HepG2 (cell line): ENCODE measurements around the gene IGFLR1. TPM values are rescaled to one million over a fixed set of nuclear protein-coding genes. Genes with fewer than 3 reads are reported as not detected.

Experiments
- ARID5B ChIP-seq: IDR thresholded peaks from 2 replicates; pipeline ENCODE4 v1.4.0; 2020; ENCODE audit warnings: mild to moderate bottlenecking, missing genetic modification reagents
- CHD2 ChIP-seq: IDR thresholded peaks from 2 replicates; pipeline ENCODE4 v1.6.1; 2011; ENCODE audit warnings: low read depth, low read length, improper control_type of control experiment
- HNF1B ChIP-seq: sonication (generic); formaldehyde crosslinking; IDR thresholded peaks from 2 replicates; pipeline ENCODE4 v1.5.1; 2020; ENCODE audit warnings: mild to moderate bottlenecking, moderate library complexity, missing genetic modification reagents
- RBAK ChIP-seq: sonication (generic); formaldehyde crosslinking; IDR thresholded peaks from 2 replicates; pipeline ENCODE4 v1.5.1; 2020; ENCODE audit warnings: mild to moderate bottlenecking, missing genetic modification reagents
- SIX1 ChIP-seq: sonication (generic); formaldehyde crosslinking; IDR thresholded peaks from 2 replicates; pipeline ENCODE4 v1.4.0; 2020; ENCODE audit warnings: missing genetic modification reagents, borderline replicate concordance
- TAF15 ChIP-seq: fragments of 200-400 bp; formaldehyde crosslinking; IDR thresholded peaks from one replicate; pipeline ENCODE4 v1.6.1; 2018; ENCODE audit warnings: mild to moderate bottlenecking, low read depth, low read length; ENCODE audit not compliant: poor library complexity, severe bottlenecking
- polyA plus RNA-seq, 8 experiments: library from polyadenylated mRNA; depleted of rRNA in 3 of 8; stranded (reverse) in 7 of 8; unstranded in 1 of 8; fragments of >200 nt; fragmentation: Illumina TruSeq in 4 of 8; extraction: Trizol in 4 of 8; gene quantifications; 2 replicates each; pipeline versions ENCODE4 v1.2.1 to v1.2.3, GENCODE V29; 2011 to 2016; ENCODE audit warnings: low read depth in 4 of 8, missing spikeins in 1 of 8, mixed read lengths in 1 of 8; ENCODE audit not compliant: insufficient read depth in 1 of 8
- total RNA-seq, 5 experiments: library from RNA; depleted of rRNA; stranded (reverse); fragments of >200 nt; fragmentation: Illumina TruSeq; extraction: Trizol; gene quantifications; 2 replicates each; pipeline ENCODE4 v1.2.3, GENCODE V29; 2016; ENCODE audit warnings: low read depth in 1 of 5

Gene IGFLR1
- total and polyA plus RNA-seq, 2 of the 13 experiments (the other 11 are each of a cell fraction or from before 2014, with no cell fraction given), result 5.4 to 8.9 TPM

GRCh38 chr19:35695895-35696422, 46.3 kb downstream of the IGFLR1 start (continued):
- TF ChIP-seq RBAK (CRISPR knock-in tag), result peak; percentile 99
- TF ChIP-seq ARID5B (CRISPR knock-in tag), result no peak
- no peak for TF ChIP-seq CHD2
- TF ChIP-seq HNF1B (CRISPR knock-in tag), result no peak
- no peak for TF ChIP-seq SIX1 (CRISPR knock-in tag)
- no peak for TF ChIP-seq TAF15
